Trophoblast cell (in vitro differentiated cells and primary cell): ENCODE measurements around the gene PEPD.

Source experiments
- DNase-seq, 2 donors: peaks; one replicate each; pipeline ENCODE4 v3.0.0-alpha.2; 2016
- H2AFZ ChIP-seq: 2 replicates; pipeline ENCODE4 v1.6.1; 2013; ENCODE audit warnings: low read length, moderate library complexity, mild to moderate bottlenecking; ENCODE audit not compliant: insufficient read depth, poor library complexity
- H2AK5ac ChIP-seq: 2 replicates; pipeline ENCODE4 v1.6.1; 2013; ENCODE audit warnings: mild to moderate bottlenecking, low read length
- H2BK120ac ChIP-seq: 2 replicates; pipeline ENCODE4 v1.6.1; 2013; ENCODE audit warnings: low read length, mild to moderate bottlenecking, moderate library complexity; ENCODE audit not compliant: insufficient read depth, poor library complexity
- H2BK12ac ChIP-seq: 2 replicates; pipeline ENCODE4 v1.6.1; 2013; ENCODE audit warnings: mild to moderate bottlenecking, low read length, moderate library complexity
- H2BK5ac ChIP-seq: 2 replicates; pipeline ENCODE4 v1.6.1; 2013; ENCODE audit warnings: low read length, low read depth, moderate library complexity, mild to moderate bottlenecking; ENCODE audit not compliant: poor library complexity
- H3K14ac ChIP-seq: 2 replicates; pipeline ENCODE4 v1.6.1; 2013; ENCODE audit warnings: mild to moderate bottlenecking, low read length
- H3K18ac ChIP-seq: 2 replicates; pipeline ENCODE4 v1.6.1; 2013; ENCODE audit warnings: mild to moderate bottlenecking, low read length
- H3K23ac ChIP-seq: 2 replicates; pipeline ENCODE4 v1.6.1; 2013; ENCODE audit warnings: low read length
- H3K27ac ChIP-seq: 2 replicates; pipeline ENCODE4 v1.5.1; 2013; ENCODE audit warnings: low read depth, mild to moderate bottlenecking, inconsistent platforms, low read length, moderate library complexity
- H3K27me3 ChIP-seq: 2 replicates; pipeline ENCODE4 v1.6.1; 2013; ENCODE audit warnings: inconsistent platforms, mild to moderate bottlenecking, low read length, moderate library complexity; ENCODE audit not compliant: insufficient read depth
- H3K36me3 ChIP-seq, 2 experiments: 1 replicate in 1 of 2; 2 replicates in 1 of 2; pipeline ENCODE4 v1.6.1; 2013; ENCODE audit warnings: low read length in 2 of 2, mild to moderate bottlenecking in 2 of 2, moderate library complexity in 1 of 2; ENCODE audit not compliant: insufficient read depth in 2 of 2, control insufficient read depth in 1 of 2
- H3K4ac ChIP-seq: 2 replicates; pipeline ENCODE4 v1.6.1; 2013; ENCODE audit warnings: low read depth, mild to moderate bottlenecking, low read length, moderate library complexity
- H3K4me1 ChIP-seq, 2 experiments: 1 replicate in 1 of 2; 2 replicates in 1 of 2; pipeline ENCODE4 v1.6.1; 2013; ENCODE audit warnings: low read length in 2 of 2, mild to moderate bottlenecking in 2 of 2, moderate library complexity in 1 of 2; ENCODE audit not compliant: insufficient read depth in 2 of 2, control insufficient read depth in 1 of 2
- H3K4me2 ChIP-seq: 2 replicates; pipeline ENCODE4 v1.6.1; 2013; ENCODE audit warnings: inconsistent platforms, mild to moderate bottlenecking, low read length, moderate library complexity
- H3K4me3 ChIP-seq: 2 replicates; pipeline ENCODE4 v1.5.1; 2013; ENCODE audit warnings: mild to moderate bottlenecking, low read depth, low read length, inconsistent platforms
- H3K79me1 ChIP-seq: one replicate; pipeline ENCODE4 v1.6.1; 2013; ENCODE audit warnings: low read length
- H3K79me2 ChIP-seq: 2 replicates; pipeline ENCODE4 v1.6.1; 2013; ENCODE audit warnings: low read length, mild to moderate bottlenecking; ENCODE audit not compliant: control insufficient read depth, insufficient read depth, poor library complexity
- H3K9ac ChIP-seq: 2 replicates; pipeline ENCODE4 v1.6.1; 2013; ENCODE audit warnings: mild to moderate bottlenecking, low read length
- H3K9me3 ChIP-seq: 2 replicates; pipeline ENCODE4 v1.6.1; 2013; ENCODE audit warnings: low read depth, mild to moderate bottlenecking, control low read depth, inconsistent platforms, low read length; ENCODE audit not compliant: insufficient read depth
- H4K12ac ChIP-seq: 2 replicates; pipeline ENCODE4 v1.6.1; 2013; ENCODE audit warnings: low read depth, mild to moderate bottlenecking, low read length, moderate library complexity
- H4K8ac ChIP-seq: 2 replicates; pipeline ENCODE4 v1.6.1; 2013; ENCODE audit warnings: low read depth, mild to moderate bottlenecking, low read length, moderate library complexity
- H4K91ac ChIP-seq: one replicate; pipeline ENCODE4 v1.6.1; 2013; ENCODE audit warnings: low read depth, mild to moderate bottlenecking, low read length, moderate library complexity
- WGBS: extraction: QIAGEN DNeasy Blood & Tissue Kit; methylation state at CpG from one replicate; pipeline ENCODE4 v1.1.7; 2013; ENCODE audit warnings: missing lambda C conversion rate; ENCODE audit not compliant: insufficient read length, insufficient coverage; ENCODE audit errors: extremely low coverage; 5-methylcytosine and 5-hydroxymethylcytosine counted together

Gene PEPD

DNA sequence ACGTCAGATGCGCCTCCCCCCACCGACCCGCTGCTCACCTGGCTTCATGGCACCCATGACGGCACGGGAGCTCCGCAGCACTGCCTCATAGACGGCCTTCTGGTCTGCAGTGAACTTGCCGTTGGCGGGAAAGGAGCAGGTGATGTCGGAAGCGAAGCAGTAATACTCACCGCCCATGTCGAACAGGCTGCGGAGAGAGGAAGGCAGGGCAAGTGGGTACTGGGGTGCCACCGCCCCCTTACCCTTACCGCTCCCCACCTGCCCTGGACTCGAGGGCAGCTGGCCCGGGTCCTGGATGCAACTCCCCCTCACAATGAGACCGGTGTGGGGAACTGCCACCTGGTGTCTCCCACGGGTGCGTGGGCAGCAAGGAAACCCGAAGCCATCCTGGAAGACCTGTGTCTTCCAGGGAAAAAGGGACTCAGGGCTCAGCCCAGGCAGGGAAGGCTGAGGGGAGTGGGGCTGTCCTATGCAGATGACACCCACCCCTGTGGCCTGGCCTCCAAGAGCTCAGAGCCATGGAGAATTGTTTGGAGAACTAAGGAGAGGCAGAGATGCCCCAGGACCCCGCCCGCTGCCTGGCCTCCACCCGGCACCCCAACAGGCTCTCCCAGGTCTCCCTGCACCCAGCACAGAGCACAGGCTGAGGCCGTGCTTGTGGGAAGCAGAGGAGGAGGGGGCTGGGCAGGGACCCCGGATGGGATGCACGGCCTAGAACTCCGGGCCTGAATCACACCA lies 119.7 kb downstream of the PEPD start:
- H3K23ac ChIP-seq, result no peak overlapping the region
- no peak overlapping the region for H3K4ac ChIP-seq
- no peaks in the 10 kb centered on the region for H3K79me1 ChIP-seq
- H4K91ac ChIP-seq, result no peak overlapping the region
- H3K79me2 ChIP-seq, result peaks cover under 1% of the 10 kb centered on the region
- H3K18ac ChIP-seq, result no peak overlapping the region
- no peak overlapping the region for H2AK5ac ChIP-seq
- no peak for DNase-seq
- no peak overlapping the region for H3K4me2 ChIP-seq
- peak overlapping the region; percentile 4 for H3K4me3 ChIP-seq
- H3K36me3 ChIP-seq, result no peaks in the 10 kb centered on the region
- H3K27ac ChIP-seq, result no peak overlapping the region
- WGBS, result no CpG with 5 or more reads among the region's 30 CpGs
- H2AFZ ChIP-seq, result no peak overlapping the region
- no peak overlapping the region for H2BK5ac ChIP-seq
- H4K12ac ChIP-seq, result no peak overlapping the region
- no peak overlapping the region for H4K8ac ChIP-seq
- H3K9me3 ChIP-seq, result no peaks in the 10 kb centered on the region
- no peaks in the 10 kb centered on the region for H3K27me3 ChIP-seq
- no peak overlapping the region for H3K14ac ChIP-seq
- H3K9ac ChIP-seq, result no peak overlapping the region
- H2BK120ac ChIP-seq, result no peak overlapping the region
- no peak overlapping the region for H2BK12ac ChIP-seq
- peaks cover 0 to 4% of the 10 kb centered on the region in 2 experiments for H3K4me1 ChIP-seq

DNA sequence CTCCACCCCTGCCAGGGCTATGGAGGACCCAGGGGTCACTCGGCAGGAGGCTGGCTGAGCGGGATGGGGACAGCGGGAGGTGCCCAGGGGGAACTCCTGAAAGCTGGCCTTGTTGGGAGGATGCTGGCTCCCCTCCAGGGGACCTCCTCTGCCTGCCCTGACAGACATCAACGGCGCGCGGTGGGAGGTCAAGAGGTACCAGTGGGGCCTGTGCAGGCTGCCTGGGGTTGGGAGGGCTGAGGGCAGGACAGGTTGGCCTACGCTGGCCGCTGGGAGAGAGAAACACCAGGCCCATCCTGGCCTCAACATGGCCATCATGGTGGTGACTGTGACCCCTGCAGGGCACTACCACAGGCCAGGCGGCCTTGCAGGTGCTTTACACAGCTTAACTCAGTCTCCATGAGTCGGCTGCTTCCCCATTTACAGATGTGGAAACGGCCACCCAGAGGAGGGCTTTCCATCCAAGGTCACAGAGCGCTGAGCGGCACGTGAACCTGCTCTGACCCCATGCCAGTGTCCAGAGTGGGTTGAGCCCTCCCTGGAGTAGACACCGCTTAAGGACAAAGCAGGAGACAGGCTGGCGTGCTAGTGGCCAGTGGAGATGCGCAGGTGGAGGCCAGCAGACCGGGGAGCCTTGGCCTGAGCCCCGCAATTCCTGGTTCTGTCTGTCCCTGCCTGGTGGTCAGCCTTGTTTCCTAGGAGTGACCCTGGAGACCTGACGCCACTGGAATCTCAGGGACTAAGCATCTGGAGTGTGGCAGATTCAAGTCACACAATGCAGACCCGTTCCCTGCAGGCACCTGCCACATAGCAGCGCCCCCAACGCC lies 120.5 kb downstream of the PEPD start:
- WGBS, result no CpG with 5 or more reads among the region's 24 CpGs
- H4K91ac ChIP-seq, result no peak overlapping the region

DNA sequence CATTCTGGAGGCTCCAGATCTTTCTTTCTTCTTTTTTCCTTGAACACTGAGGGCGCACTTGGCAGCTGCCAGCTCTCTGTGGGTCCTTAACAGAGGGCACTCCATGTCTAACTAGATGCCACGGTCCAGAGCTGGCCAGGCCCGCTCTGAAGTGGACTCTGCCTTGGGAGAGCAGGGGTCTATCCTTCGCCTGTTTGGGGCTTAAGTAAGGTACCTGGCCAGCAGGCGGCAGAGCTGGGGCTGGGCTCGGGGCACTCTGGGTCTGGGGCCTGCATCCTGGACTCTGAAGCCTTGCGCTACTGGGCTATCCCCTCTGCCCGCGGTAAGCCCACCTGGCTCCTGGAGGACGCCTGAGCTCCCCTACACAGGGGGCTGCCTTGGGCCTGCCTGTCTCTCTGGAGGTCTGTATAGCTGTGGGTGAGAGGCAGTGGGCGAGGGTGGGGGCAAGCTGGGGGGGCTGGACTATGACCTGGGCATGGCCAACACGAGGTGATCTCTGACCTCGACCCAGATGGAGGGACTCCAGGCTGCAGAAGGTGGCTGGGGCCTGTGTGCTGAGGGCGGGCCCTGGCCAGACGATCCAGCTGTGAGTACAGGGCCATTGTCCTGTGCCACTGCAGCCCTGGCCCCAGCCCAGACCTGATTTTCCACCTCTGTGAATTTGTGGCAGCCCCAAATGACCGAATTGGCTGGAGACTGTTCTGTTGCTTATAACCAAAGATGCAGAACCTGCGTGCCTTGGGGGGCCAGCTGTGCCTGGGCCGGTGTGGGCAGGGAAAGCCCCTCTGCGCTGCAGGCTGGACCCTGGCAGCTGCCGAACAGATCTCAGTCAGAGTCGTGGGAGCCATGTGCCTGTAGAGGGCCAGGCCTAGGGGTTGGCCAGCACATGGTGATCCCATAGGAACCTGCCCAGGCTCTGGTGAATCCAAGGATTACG lies 121.6 kb downstream of the PEPD start:
- Histone ChIP-seq H3K79me1 (no peaks in the 10 kb centered on the region), H2BK120ac (no peak overlapping the region), H3K27ac (no peak overlapping the region), H2BK12ac (no peak overlapping the region), H3K4me1 (peaks cover 0 to 3% of the 10 kb centered on the region in 2 experiments), H3K18ac (no peak overlapping the region), H4K8ac (no peak overlapping the region), H3K9me3 (no peaks in the 10 kb centered on the region), H3K14ac (no peak overlapping the region), H3K79me2 (peaks cover 2% of the 10 kb centered on the region), H2AK5ac (no peak overlapping the region), H2AFZ (no peak overlapping the region), H3K27me3 (no peaks in the 10 kb centered on the region), H3K4me2 (no peak overlapping the region), H2BK5ac (no peak overlapping the region), H3K9ac (no peak overlapping the region), H3K36me3 (no peaks in the 10 kb centered on the region), H3K4ac (no peak overlapping the region), H4K12ac (no peak overlapping the region), H3K4me3 (no peak overlapping the region), H4K91ac (no peak overlapping the region), H3K23ac (no peak overlapping the region)
- no CpG with 5 or more reads among the region's 22 CpGs for WGBS
- DNase-seq, result no peak

More for the DNA sequence above, 120.5 kb downstream of the PEPD start:
- Histone ChIP-seq H3K36me3 (no peaks in the 10 kb centered on the region), H3K4ac (no peak overlapping the region), H2BK5ac (no peak overlapping the region), H3K79me1 (no peaks in the 10 kb centered on the region), H4K12ac (no peak overlapping the region), H2BK120ac (no peak overlapping the region), H2AFZ (no peak overlapping the region), H3K18ac (no peak overlapping the region), H3K14ac (no peak overlapping the region), H3K4me1 (peaks cover 0 to 3% of the 10 kb centered on the region in 2 experiments), H3K4me3 (peak overlapping the region; percentile 4), H3K9me3 (no peaks in the 10 kb centered on the region), H2BK12ac (no peak overlapping the region), H3K27me3 (no peaks in the 10 kb centered on the region), H3K4me2 (no peak overlapping the region), H3K23ac (no peak overlapping the region), H3K79me2 (peaks cover 2% of the 10 kb centered on the region), H3K27ac (no peak overlapping the region), H3K9ac (no peak overlapping the region), H2AK5ac (no peak overlapping the region), H4K8ac (no peak overlapping the region)
- no peak for DNase-seq

DNA sequence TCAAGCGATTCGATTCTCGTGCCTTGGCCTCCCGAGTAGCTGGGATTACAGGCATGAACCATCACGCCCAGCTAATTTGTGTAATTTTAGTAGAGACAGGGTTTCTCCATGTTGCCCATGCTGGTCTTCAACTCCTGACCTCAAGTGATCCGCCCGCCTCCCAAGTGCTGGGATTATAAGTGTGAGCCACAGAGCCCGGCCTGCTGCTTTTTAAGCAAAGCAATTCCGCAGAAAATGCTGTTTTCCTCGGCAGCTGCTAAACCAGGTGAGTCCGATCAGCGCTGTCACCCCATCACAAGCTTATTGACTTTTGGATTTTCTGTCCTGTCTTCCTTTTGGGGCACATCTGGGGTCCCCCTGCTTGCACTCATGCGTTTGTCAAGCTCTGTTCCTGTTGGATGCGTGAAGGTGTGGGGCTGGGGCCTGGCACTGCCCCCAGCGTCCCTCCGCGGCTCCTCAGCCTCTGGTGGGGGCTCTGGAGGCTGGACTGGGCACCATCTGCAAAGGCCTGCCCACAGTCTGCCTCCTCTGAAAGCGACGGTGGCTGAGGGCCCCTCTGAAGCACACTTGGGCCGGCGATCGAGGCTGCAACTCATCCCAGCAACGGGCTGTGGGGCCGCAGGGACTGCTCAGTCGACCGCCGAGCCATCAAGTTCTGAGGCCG lies 122.4 kb downstream of the PEPD start:
- Histone ChIP-seq H3K14ac (no peak overlapping the region), H3K27me3 (no peaks in the 10 kb centered on the region), H3K79me2 (peaks cover 2% of the 10 kb centered on the region), H3K4me1 (peaks cover 0 to 3% of the 10 kb centered on the region in 2 experiments), H3K9me3 (no peaks in the 10 kb centered on the region), H3K79me1 (no peaks in the 10 kb centered on the region), H3K18ac (no peak overlapping the region), H2BK5ac (no peak overlapping the region), H3K23ac (no peak overlapping the region), H3K9ac (no peak overlapping the region), H3K36me3 (no peaks in the 10 kb centered on the region), H4K12ac (no peak overlapping the region), H2AK5ac (no peak overlapping the region), H2AFZ (no peak overlapping the region), H3K4me2 (no peak overlapping the region), H3K4ac (no peak overlapping the region), H4K8ac (no peak overlapping the region), H2BK120ac (no peak overlapping the region), H2BK12ac (no peak overlapping the region), H3K4me3 (no peak overlapping the region), H4K91ac (no peak overlapping the region), H3K27ac (no peak overlapping the region)
- WGBS, result no CpG with 5 or more reads among the region's 28 CpGs
- DNase-seq, result no peak
